ENCODE data around the gene CCDC33.

The CCDC33 gene

GRCh38 chr15:74270854-74271520 lies 34.9 kb downstream of the CCDC33 start:
- DNase-seq (ENCODE audit: low read depth in 1 of 2, low spot score in 1 of 2) = no peak
- Histone ChIP-seq H3K27me3 (ENCODE audit: insufficient read depth, poor library complexity, severe bottlenecking) (peaks cover 3% of the 10 kb centered on the region), H3K4me3 (replicated peaks; ENCODE audit: insufficient read depth, low read length) (no peak overlapping the region), H3K27ac (replicated peaks) (no peak overlapping the region)
- no peak for TF ChIP-seq POLR2AphosphoS5 (IDR thresholded peaks at IDR 0.05; ENCODE audit: low read depth)
- no peak for TF ChIP-seq SPI1 (IDR thresholded peaks at IDR 0.05; ENCODE audit: borderline replicate concordance, low read depth)
- no peak for TF ChIP-seq CTCF (IDR thresholded peaks at IDR 0.05; ENCODE audit: insufficient read depth, low read length)
- TF ChIP-seq REST (IDR thresholded peaks at IDR 0.05; ENCODE audit: insufficient replicate concordance, low read depth) = no peak
- TF ChIP-seq GABPA (IDR thresholded peaks at IDR 0.05; ENCODE audit: low read depth) = no peak

- Histone ChIP-seq H3K27ac (replicated peaks) (no peak overlapping the region), H3K27me3 (ENCODE audit: insufficient read depth, poor library complexity, severe bottlenecking) (peaks cover 3% of the 10 kb centered on the region), H3K4me3 (replicated peaks; ENCODE audit: insufficient read depth, low read length) (no peak overlapping the region)
- no peak for DNase-seq (ENCODE audit: low read depth in 1 of 2, low spot score in 1 of 2)
- TF ChIP-seq SPI1 (IDR thresholded peaks at IDR 0.05; ENCODE audit: borderline replicate concordance, low read depth) = no peak
- no peak for TF ChIP-seq POLR2AphosphoS5 (IDR thresholded peaks at IDR 0.05; ENCODE audit: low read depth)
- no peak for TF ChIP-seq CTCF (IDR thresholded peaks at IDR 0.05; ENCODE audit: insufficient read depth, low read length)
- no peak for TF ChIP-seq REST (IDR thresholded peaks at IDR 0.05; ENCODE audit: insufficient replicate concordance, low read depth)
- TF ChIP-seq GABPA (IDR thresholded peaks at IDR 0.05; ENCODE audit: low read depth) = no peak
These were observed 36.7 kb downstream of the CCDC33 start for GRCh38 chr15:74272812-74273211.

- Histone ChIP-seq H3K4me3 (replicated peaks; ENCODE audit: insufficient read depth, low read length) (no peak overlapping the region), H3K27ac (replicated peaks) (no peak overlapping the region), H3K27me3 (ENCODE audit: insufficient read depth, poor library complexity, severe bottlenecking) (peaks cover 6% of the 10 kb centered on the region)
- DNase-seq (ENCODE audit: low read depth in 1 of 2, low spot score in 1 of 2) = no peak
- no peak for TF ChIP-seq SPI1 (IDR thresholded peaks at IDR 0.05; ENCODE audit: borderline replicate concordance, low read depth)
- TF ChIP-seq POLR2AphosphoS5 (IDR thresholded peaks at IDR 0.05; ENCODE audit: low read depth) = no peak
- TF ChIP-seq CTCF (IDR thresholded peaks at IDR 0.05; ENCODE audit: insufficient read depth, low read length) = no peak
- TF ChIP-seq GABPA (IDR thresholded peaks at IDR 0.05; ENCODE audit: low read depth) = no peak
- TF ChIP-seq REST (IDR thresholded peaks at IDR 0.05; ENCODE audit: insufficient replicate concordance, low read depth) = no peak
These were observed 38.4 kb downstream of the CCDC33 start for GRCh38 chr15:74274470-74275038.

All from HL-60 (cell line).